Measurements from ENCODE around the gene TEPSIN.

Gene TEPSIN

DNA sequence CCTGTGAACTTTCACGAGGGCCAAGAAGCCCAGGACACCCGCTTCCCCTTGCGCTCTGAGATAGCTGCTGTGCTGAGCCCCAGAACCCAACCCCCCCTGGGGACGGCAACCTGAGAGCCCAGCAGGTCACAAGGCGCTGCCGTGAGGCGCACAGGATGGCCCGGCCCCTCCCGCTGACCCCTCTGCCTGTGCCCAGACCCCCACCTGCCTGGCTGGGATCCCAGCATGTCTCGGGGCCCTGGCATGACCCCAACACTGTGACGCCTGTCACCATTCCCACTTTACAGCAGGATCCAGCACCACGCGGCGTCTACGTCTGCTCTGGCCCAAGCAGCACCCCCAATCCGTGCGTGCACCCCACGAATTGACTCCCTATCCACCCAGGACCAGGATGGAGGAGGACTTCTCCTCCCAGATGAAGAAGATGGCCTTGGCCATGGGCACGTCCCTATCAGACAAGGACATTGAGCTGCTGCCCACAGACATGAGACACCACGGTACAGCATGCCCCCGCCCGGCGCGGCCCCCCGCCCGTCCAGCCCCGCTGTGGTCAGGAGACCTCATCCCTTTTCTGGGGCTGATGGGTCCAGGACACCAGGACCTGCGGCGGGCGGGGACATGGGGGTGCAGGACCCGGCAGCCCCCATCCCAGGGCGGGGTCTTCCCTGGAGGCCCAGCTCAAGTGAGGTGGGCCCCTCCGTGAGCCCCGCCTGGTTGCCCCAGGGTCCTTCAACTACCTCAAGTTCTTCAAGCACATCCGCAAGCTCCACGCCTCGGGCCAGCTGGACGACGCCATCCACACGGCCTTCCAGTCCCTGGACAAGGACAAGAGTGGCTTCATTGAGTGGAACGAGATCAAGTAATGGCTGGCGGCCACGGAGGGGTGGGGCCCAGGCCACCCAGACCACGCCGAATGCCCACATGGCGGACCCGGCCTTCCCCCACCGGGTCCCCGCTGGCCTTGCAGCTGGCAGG lies 57.7 kb downstream of the TEPSIN start:
- TF ChIP-seq, protein P1, sequence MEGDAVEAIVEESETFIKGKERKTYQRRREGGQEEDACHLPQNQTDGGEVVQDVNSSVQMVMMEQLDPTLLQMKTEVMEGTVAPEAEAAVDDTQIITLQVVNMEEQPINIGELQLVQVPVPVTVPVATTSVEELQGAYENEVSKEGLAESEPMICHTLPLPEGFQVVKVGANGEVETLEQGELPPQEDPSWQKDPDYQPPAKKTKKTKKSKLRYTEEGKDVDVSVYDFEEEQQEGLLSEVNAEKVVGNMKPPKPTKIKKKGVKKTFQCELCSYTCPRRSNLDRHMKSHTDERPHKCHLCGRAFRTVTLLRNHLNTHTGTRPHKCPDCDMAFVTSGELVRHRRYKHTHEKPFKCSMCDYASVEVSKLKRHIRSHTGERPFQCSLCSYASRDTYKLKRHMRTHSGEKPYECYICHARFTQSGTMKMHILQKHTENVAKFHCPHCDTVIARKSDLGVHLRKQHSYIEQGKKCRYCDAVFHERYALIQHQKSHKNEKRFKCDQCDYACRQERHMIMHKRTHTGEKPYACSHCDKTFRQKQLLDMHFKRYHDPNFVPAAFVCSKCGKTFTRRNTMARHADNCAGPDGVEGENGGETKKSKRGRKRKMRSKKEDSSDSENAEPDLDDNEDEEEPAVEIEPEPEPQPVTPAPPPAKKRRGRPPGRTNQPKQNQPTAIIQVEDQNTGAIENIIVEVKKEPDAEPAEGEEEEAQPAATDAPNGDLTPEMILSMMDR (IDR thresholded peaks at IDR 0.05; ENCODE audit: low read depth, low read length, missing control alignments), result no peak
- H3K4me3 ChIP-seq (ENCODE audit: low read depth, low read length), result no peak overlapping the region
- DNase-seq (ENCODE audit: low read depth), result no peak

DNA sequence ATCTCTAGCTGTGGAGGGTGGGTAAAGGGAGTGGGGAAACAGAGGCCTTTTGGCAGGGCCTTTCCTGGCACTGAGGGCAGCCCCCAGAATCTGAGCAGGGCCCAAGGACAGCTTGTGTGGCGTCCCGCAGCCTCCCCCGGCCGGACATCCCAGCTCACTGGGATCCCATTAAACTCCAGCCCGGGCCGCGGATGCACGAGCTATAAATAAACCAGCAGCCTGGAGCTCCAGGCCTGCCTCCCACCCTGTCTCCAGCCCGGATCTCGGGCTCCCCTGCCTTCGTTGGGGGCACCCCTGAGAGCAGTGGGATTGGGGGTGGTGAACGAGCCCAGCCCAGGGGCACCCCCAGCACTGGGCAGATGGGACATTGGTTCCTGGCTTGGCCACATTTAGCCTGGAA lies 59.0 kb downstream of the TEPSIN start:
- H3K4me3 ChIP-seq (ENCODE audit: low read depth, low read length), result no peak overlapping the region
- no peak for DNase-seq (ENCODE audit: low read depth)
- TF ChIP-seq, protein P1 (IDR thresholded peaks at IDR 0.05; ENCODE audit: low read depth, low read length, missing control alignments), result no peak

DNA sequence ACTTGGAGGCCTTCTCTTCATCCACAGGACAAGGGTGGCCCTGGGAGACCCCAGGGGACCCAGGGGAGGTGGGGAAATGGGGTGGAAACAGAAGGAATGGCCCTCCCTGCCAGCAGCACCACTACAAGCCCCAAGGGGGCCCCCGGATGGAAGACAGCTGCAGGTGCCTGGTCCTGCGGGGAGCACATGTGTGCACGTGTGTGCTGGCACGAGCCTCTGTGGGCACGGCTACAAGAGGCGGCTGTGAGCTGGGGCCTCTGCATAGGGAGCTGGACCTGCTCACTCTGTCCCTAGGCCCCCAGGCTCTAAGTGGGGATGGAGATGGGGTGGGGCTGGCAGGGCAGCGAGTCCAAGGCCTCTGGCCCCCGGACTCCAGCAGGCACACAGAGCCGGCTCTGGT lies 59.6 kb downstream of the TEPSIN start:
- H3K4me3 ChIP-seq (ENCODE audit: low read depth, low read length), result no peak overlapping the region
- TF ChIP-seq, protein P1 (IDR thresholded peaks at IDR 0.05; ENCODE audit: low read depth, low read length, missing control alignments), result no peak
- no peak for DNase-seq (ENCODE audit: low read depth)

All from GM12864 (cell line).